ENCODE results near the gene MUS81. TPM values are rescaled to one million over a fixed set of nuclear protein-coding genes. Genes with fewer than 3 reads are reported as not detected.

Gene MUS81
- total and polyA plus RNA-seq, 2 of the 13 experiments (the other 11 are each of a cell fraction or from before 2014, with no cell fraction given), result 25.6 to 30.2 TPM

DNA sequence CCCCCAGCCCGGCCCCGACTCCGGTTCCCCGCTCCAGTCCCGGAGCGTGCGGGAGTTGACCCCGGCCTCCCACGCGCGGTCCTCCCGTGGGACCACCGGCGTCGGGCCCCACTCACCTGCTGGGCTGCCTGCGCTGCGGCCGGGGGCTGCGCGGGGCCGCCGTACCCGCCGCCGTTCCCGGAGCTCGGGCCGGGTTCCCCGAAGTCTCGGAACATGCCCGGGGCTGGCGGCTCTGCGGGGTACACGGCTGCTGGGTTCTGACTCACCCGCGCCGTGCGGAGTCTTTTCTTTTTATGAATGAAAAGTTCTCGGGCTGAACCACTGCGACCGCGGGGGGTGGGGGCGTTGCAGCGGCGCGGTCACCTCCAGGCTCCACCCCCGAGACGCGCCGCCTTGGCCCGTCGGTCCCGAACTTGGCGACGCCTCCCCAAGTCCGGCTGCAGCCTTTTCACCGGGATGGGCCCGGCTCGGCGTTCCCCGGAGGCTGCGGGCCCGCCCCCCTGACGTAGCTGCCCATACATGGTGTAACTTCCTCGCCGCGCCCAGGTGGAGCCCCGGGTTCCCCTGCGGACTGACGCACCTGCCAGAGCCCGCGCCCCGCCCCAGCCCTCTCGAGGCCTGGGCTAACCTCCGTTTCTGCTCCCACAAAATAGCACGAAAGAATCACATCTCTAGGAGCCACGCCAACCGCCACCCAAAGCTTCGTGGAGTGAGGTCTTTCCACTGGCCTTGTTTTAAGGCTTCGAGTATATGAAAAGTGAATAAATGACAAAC is 40.1 kb downstream of the MUS81 start, which contains the start of gene FOSL1 (continued):
- TF ChIP-seq ZNF121 (CRISPR knock-in tag; IDR thresholded peaks at IDR 0.05), result peak; percentile 46; the same call in 1 of the 2 replicates
- TF ChIP-seq, protein P1, sequence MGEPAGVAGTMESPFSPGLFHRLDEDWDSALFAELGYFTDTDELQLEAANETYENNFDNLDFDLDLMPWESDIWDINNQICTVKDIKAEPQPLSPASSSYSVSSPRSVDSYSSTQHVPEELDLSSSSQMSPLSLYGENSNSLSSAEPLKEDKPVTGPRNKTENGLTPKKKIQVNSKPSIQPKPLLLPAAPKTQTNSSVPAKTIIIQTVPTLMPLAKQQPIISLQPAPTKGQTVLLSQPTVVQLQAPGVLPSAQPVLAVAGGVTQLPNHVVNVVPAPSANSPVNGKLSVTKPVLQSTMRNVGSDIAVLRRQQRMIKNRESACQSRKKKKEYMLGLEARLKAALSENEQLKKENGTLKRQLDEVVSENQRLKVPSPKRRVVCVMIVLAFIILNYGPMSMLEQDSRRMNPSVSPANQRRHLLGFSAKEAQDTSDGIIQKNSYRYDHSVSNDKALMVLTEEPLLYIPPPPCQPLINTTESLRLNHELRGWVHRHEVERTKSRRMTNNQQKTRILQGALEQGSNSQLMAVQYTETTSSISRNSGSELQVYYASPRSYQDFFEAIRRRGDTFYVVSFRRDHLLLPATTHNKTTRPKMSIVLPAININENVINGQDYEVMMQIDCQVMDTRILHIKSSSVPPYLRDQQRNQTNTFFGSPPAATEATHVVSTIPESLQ (CRISPR knock-in tag; conservative IDR thresholded peaks at IDR 0.05), result no peak
- no peak for TF ChIP-seq SMARCC2 (IDR thresholded peaks at IDR 0.05)
- no peak for TF ChIP-seq ZNF282 (IDR thresholded peaks at IDR 0.05; ENCODE audit: partially characterized antibody)
- no peak for TF ChIP-seq ZNF775 (CRISPR knock-in tag; IDR thresholded peaks at IDR 0.05; ENCODE audit: borderline replicate concordance)
- TF ChIP-seq HCFC1 (IDR thresholded peaks at IDR 0.05; ENCODE audit: low read depth, low read length), result no peak
- TF ChIP-seq ZFAT (CRISPR knock-in tag; conservative IDR thresholded peaks at IDR 0.05), result no peak
- no peak for TF ChIP-seq RFXAP (CRISPR knock-in tag; IDR thresholded peaks at IDR 0.05; ENCODE audit: borderline replicate concordance)
- no peak for TF ChIP-seq ZNF572 (CRISPR knock-in tag; IDR thresholded peaks at IDR 0.05)
- no peak for TF ChIP-seq ZNF629 (CRISPR knock-in tag; conservative IDR thresholded peaks at IDR 0.05)
- TF ChIP-seq TEAD3 (CRISPR knock-in tag; optimal IDR thresholded peaks at IDR 0.05; ENCODE audit: borderline replicate concordance), result peak; percentile 67
- TF ChIP-seq PAWR (CRISPR knock-in tag; IDR thresholded peaks at IDR 0.05; ENCODE audit: borderline replicate concordance), result no peak
- no peak for TF ChIP-seq KLF13 (CRISPR knock-in tag; IDR thresholded peaks at IDR 0.05)
- no peak for TF ChIP-seq HMG20A (CRISPR knock-in tag; IDR thresholded peaks at IDR 0.05; ENCODE audit: borderline replicate concordance)
- TF ChIP-seq TGIF2 (CRISPR knock-in tag; IDR thresholded peaks at IDR 0.05), result no peak
- TF ChIP-seq HNRNPL (IDR thresholded peaks at IDR 0.05; ENCODE audit: low read depth, low read length), result no peak
- no peak for TF ChIP-seq ZNF781 (CRISPR knock-in tag; IDR thresholded peaks at IDR 0.05; ENCODE audit: borderline replicate concordance, not compliant biosample characterization)
- no peak for TF ChIP-seq SRSF4 (IDR thresholded peaks at IDR 0.05; ENCODE audit: low read depth, low read length, poor library complexity, severe bottlenecking)
- TF ChIP-seq RBM39 (IDR thresholded peaks at IDR 0.05; ENCODE audit: low read depth, low read length, poor library complexity, severe bottlenecking), result no peak
- TF ChIP-seq, protein P2, sequence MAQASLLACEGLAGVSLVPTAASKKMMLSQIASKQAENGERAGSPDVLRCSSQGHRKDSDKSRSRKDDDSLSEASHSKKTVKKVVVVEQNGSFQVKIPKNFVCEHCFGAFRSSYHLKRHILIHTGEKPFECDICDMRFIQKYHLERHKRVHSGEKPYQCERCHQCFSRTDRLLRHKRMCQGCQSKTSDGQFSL (CRISPR knock-in tag; IDR thresholded peaks at IDR 0.05), result no peak
- no peak for TF ChIP-seq JARID2 (CRISPR knock-in tag; IDR thresholded peaks at IDR 0.05; ENCODE audit: insufficient replicate concordance)
- TF ChIP-seq, protein P3, sequence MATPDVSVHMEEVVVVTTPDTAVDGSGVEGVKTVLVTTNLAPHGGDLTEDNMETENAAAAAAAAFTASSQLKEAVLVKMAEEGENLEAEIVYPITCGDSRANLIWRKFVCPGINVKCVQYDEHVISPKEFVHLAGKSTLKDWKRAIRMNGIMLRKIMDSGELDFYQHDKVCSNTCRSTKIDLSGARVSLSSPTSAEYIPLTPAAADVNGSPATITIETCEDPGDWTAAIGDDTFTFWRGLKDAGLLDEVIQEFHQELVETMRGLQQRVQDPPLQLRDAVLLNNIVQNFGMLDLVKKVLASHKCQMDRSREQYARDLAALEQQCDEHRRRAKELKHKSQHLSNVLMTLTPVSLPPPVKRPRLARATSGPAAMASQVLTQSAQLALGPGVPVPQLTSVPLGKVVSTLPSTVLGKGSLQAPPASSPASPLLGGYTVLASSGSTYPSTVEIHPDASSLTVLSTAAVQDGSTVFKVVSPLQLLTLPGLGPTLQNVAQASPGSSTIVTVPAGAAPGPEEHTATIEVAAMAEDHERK (CRISPR knock-in tag; IDR thresholded peaks at IDR 0.05; ENCODE audit: low read depth), result no peak
- TF ChIP-seq HDAC6 (IDR thresholded peaks at IDR 0.05; ENCODE audit: low read depth, low read length), result no peak
- no peak for TF ChIP-seq RFX1 (IDR thresholded peaks at IDR 0.05)
- TF ChIP-seq RFXANK (CRISPR knock-in tag; IDR thresholded peaks at IDR 0.05), result 0 out of 2 replicates have a peak, but pooled peaks have one; percentile 34
- TF ChIP-seq SRSF9 (IDR thresholded peaks at IDR 0.05; ENCODE audit: borderline replicate concordance, insufficient read depth, low read depth, low read length, poor library complexity, severe bottlenecking), result no peak
- TF ChIP-seq ZNF614 (CRISPR knock-in tag; IDR thresholded peaks at IDR 0.05; ENCODE audit: borderline replicate concordance), result no peak
- TF ChIP-seq, protein P4, sequence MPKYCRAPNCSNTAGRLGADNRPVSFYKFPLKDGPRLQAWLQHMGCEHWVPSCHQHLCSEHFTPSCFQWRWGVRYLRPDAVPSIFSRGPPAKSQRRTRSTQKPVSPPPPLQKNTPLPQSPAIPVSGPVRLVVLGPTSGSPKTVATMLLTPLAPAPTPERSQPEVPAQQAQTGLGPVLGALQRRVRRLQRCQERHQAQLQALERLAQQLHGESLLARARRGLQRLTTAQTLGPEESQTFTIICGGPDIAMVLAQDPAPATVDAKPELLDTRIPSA (CRISPR knock-in tag; IDR thresholded peaks at IDR 0.05; ENCODE audit: borderline replicate concordance), result no peak

Measured in HepG2 (cell line).